H1 (cell line): ENCODE data around the gene MARCHF3.
"Not testable (repeated sequence)": the region's sequence is repeated elsewhere in the genome, so short reads cannot be mapped to it uniquely, and the experiment has no call there.

Experiments
- BCL11A ChIP-seq, 2 experiments: IDR thresholded peaks; one replicate each; pipeline ENCODE4 v1.6.1; 2011; ENCODE audit warnings: low read depth in 2 of 2, low read length in 2 of 2, mild to moderate bottlenecking in 2 of 2
- CEBPB ChIP-seq: IDR thresholded peaks from 2 replicates; pipeline ENCODE4 v1.6.1; 2012; ENCODE audit warnings: low read depth, low read length
- CHD1 ChIP-seq: IDR thresholded peaks from 2 replicates; pipeline ENCODE4 v1.6.1; 2012; ENCODE audit warnings: low read depth, low read length, improper control_type of control experiment
- CHD7 ChIP-seq: fragments of 300-600 bp; sonication (generic); IDR thresholded peaks from 2 replicates; pipeline ENCODE4 v1.7.1; 2012; ENCODE audit warnings: low read length, moderate library complexity, mild to moderate bottlenecking, inconsistent platforms; ENCODE audit not compliant: insufficient replicate concordance
- CTCF ChIP-seq, 3 experiments: IDR thresholded peaks; 1 replicate in 2 of 3; 2 replicates in 1 of 3; pipeline versions ENCODE4 v1.5.1 to v1.6.1; 2011; ENCODE audit warnings: low read length in 3 of 3, mild to moderate bottlenecking in 3 of 3, inconsistent platforms in 2 of 3, low read depth in 1 of 3, moderate library complexity in 1 of 3; ENCODE audit not compliant: insufficient read depth in 1 of 3; ENCODE audit errors: control extremely low read depth in 1 of 3
- EP300 ChIP-seq, 2 experiments: IDR thresholded peaks; 1 replicate in 1 of 2; 2 replicates in 1 of 2; pipeline ENCODE4 v1.6.1; 2011 to 2012; ENCODE audit warnings: low read depth in 2 of 2, low read length in 2 of 2, mild to moderate bottlenecking in 2 of 2, borderline replicate concordance in 1 of 2, inconsistent platforms in 1 of 2, moderate library complexity in 1 of 2
- EZH2 ChIP-seq: fragments of 200-600 bp; sonication (generic); IDR thresholded peaks from 2 replicates; pipeline ENCODE4 v1.7.1; 2012; ENCODE audit warnings: low read depth, mild to moderate bottlenecking, moderate library complexity, low read length, inconsistent platforms; ENCODE audit not compliant: severe bottlenecking
- FOSL1 ChIP-seq: IDR thresholded peaks from 2 replicates; pipeline ENCODE4 v1.6.1; 2011; ENCODE audit warnings: mild to moderate bottlenecking, low read depth, low read length, moderate library complexity; ENCODE audit not compliant: insufficient read depth
- GABPA ChIP-seq: IDR thresholded peaks from 2 replicates; pipeline ENCODE4 v1.6.1; 2011; ENCODE audit warnings: mild to moderate bottlenecking, low read length, moderate library complexity, borderline replicate concordance; ENCODE audit not compliant: insufficient read depth
- POLR2A ChIP-seq, 2 experiments: IDR thresholded peaks; 1 replicate in 1 of 2; 2 replicates in 1 of 2; pipeline ENCODE4 v1.6.1; 2011; ENCODE audit warnings: low read depth in 2 of 2, low read length in 2 of 2, mild to moderate bottlenecking in 2 of 2; ENCODE audit errors: control extremely low read depth in 1 of 2
- POLR2AphosphoS5 ChIP-seq: IDR thresholded peaks from 2 replicates; pipeline ENCODE4 v1.6.1; 2011; ENCODE audit warnings: low read depth, low read length
- USF2 ChIP-seq: IDR thresholded peaks from 2 replicates; pipeline ENCODE4 v1.6.1; 2011; ENCODE audit warnings: low read length, improper control_type of control experiment
- ZNF274 ChIP-seq: IDR thresholded peaks from 2 replicates; pipeline ENCODE4 v1.7.0; 2012; ENCODE audit warnings: low read length, borderline replicate concordance; ENCODE audit errors: extremely low read depth

- not testable (repeated sequence) for TF ChIP-seq CTCF (IDR thresholded peaks at IDR 0.05; ENCODE audit: control extremely low read depth in 1 of 3, insufficient read depth in 1 of 3, low read depth in 1 of 3, low read length in 3 of 3); POLR2AphosphoS5; FOSL1; ZNF274; POLR2A (IDR thresholded peaks at IDR 0.05; ENCODE audit: control extremely low read depth in 1 of 2, low read depth in 2 of 2, low read length in 2 of 2); USF2; CEBPB; GABPA; EZH2; EP300 (IDR thresholded peaks at IDR 0.05; ENCODE audit: borderline replicate concordance in 1 of 2, low read depth in 2 of 2, low read length in 2 of 2); CHD7; BCL11A (IDR thresholded peaks at IDR 0.05; ENCODE audit: low read depth in 2 of 2, low read length in 2 of 2); CHD1
These were observed 184.8 kb downstream of the MARCHF3 start for GRCh38 chr5:126845470-126846070.
